Measurements from ENCODE around the gene RENBP. TPM values are rescaled to one million over a fixed set of nuclear protein-coding genes. Genes with fewer than 3 reads are reported as not detected.

RENBP gene
- total and polyA plus RNA-seq, 9 of the 15 experiments (the other 6 are each of a cell fraction or from before 2014, with no cell fraction given): 0.07 to 14.8 (median 10.6) TPM; not detected in 1

- FAIRE-seq (no peak), ATAC-seq (no peak), DNase-seq (ENCODE audit: extremely low read depth in 1 of 4, low spot score in 3 of 4) (no peak)
- peaks cover 31% of the 10 kb centered on the region; the same call in 2 of the 3 replicates for H3K36me3 ChIP-seq (ENCODE audit: control insufficient read depth, insufficient read depth, low read length)
- H4K20me1 ChIP-seq (replicated peaks; ENCODE audit: control insufficient read depth, insufficient read depth, low read length): peaks cover 5% of the 10 kb centered on the region; the same call in 1 of the 2 replicates
- POLR2A ChIA-PET: interaction anchor here (0.6 to 0.9 kb wide), 2 partner anchors 11 to 16 kb away, joined by 3 to 4 read pairs; no protein-coding TSS in a partner anchor
- BruUV-seq (replicated peaks): no TSS peak
- intact Hi-C loops (cut with micrococcal nuclease) (no loop called here), in situ Hi-C loops (cut with MboI) (no loop called here)
- no peaks in the 10 kb centered on the region for H3K9me3 ChIP-seq (replicated peaks; ENCODE audit: control insufficient read depth, insufficient read depth, low read depth, low read length)
- H3K9me1 ChIP-seq (ENCODE audit: control insufficient read depth, insufficient read depth, low read length): no peaks in the 10 kb centered on the region
- no peak overlapping the region for H3K27ac ChIP-seq (ENCODE audit: extremely low read depth, low read depth, low read length)
- peak overlapping the region in 1 of 2 experiments; percentile 26; a peak in 2 of 4 replicates for H3K9ac ChIP-seq (ENCODE audit: insufficient read depth in 1 of 2, low read depth in 2 of 2, low read length in 2 of 2)
- peaks cover 0 to 32% of the 10 kb centered on the region in 2 experiments; a peak in 3 of 5 replicates for H3K4me1 ChIP-seq (replicated peaks in 1 of 2; ENCODE audit: control insufficient read depth in 2 of 2, insufficient read depth in 2 of 2, low read length in 2 of 2)
- H2AFZ ChIP-seq (ENCODE audit: low read depth, low read length): no peak overlapping the region
- WGBS (ENCODE audit: insufficient coverage, low coverage, missing lambda C conversion rate): 64% methylated on average over 6 of the region's 17 CpGs
- H3K4me3 ChIP-seq: no peak overlapping the region
- H3K27me3 ChIP-seq (ENCODE audit: control insufficient read depth in 2 of 2, insufficient read depth in 2 of 2, low read length in 2 of 2): no peaks in the 10 kb centered on the region
- no peaks in the 10 kb centered on the region for H3K79me2 ChIP-seq (ENCODE audit: control insufficient read depth, insufficient read depth, low read length)
- CTCF ChIA-PET (ENCODE audit: low intra/inter-chr PET ratio): no interaction called here
- no peak overlapping the region for H3K4me2 ChIP-seq (ENCODE audit: insufficient read depth, low read length)
- TF ChIP-seq NR0B1 (IDR thresholded peaks at IDR 0.05; ENCODE audit: partially characterized antibody) (no peak), MYBL2 (IDR thresholded peaks at IDR 0.05; ENCODE audit: low read depth) (no peak), MYBL2 (CRISPR knock-in tag; IDR thresholded peaks at IDR 0.05; ENCODE audit: borderline replicate concordance) (no peak), ZNF780A (CRISPR knock-in tag; IDR thresholded peaks at IDR 0.05) (no peak), MCM2 (IDR thresholded peaks at IDR 0.05; ENCODE audit: low read depth) (no peak), ZFP1 (CRISPR knock-in tag; IDR thresholded peaks at IDR 0.05) (no peak), ZNF609 (CRISPR knock-in tag; IDR thresholded peaks at IDR 0.05; ENCODE audit: borderline replicate concordance) (no peak), ZKSCAN8 (CRISPR knock-in tag; IDR thresholded peaks at IDR 0.05) (no peak), KLF13 (tag; IDR thresholded peaks at IDR 0.05; ENCODE audit: borderline replicate concordance, low read depth) (no peak), PHTF2 (CRISPR knock-in tag; IDR thresholded peaks at IDR 0.05) (no peak), KAT2B (IDR thresholded peaks at IDR 0.05; ENCODE audit: low read depth, low read length) (no peak), GTF3C2 (IDR thresholded peaks at IDR 0.05; ENCODE audit: borderline replicate concordance, extremely low read depth, insufficient read length) (no peak), ZFP30 (CRISPR knock-in tag; IDR thresholded peaks at IDR 0.05; ENCODE audit: borderline replicate concordance) (no peak), FOXK2 (conservative IDR thresholded peaks at IDR 0.05 in 1 of 2, IDR thresholded peaks at IDR 0.05 in 1 of 2; ENCODE audit: low read depth in 2 of 2) (no peak)
These were observed 31.2 kb downstream of the RENBP start for GRCh38 chrX:153913211-153913610.
